Right lobe of liver (tissue), 4 donors: ENCODE data around the gene SSC4D.
"Not testable (repeated sequence)": the region's sequence is repeated elsewhere in the genome, so short reads cannot be mapped to it uniquely, and the experiment has no call there.

ENCODE experiments used
- CTCF ChIP-seq, 4 donors: fragments of 200-600 bp in 3 of 4; fragments of 450-650 bp in 1 of 4; IDR thresholded peaks; one replicate each; pipeline versions ENCODE4 v1.5.1 to v1.8.0; 2016 to 2022; ENCODE audit warnings: antibody characterized with exemption in 4 of 4, mild to moderate bottlenecking in 2 of 4
- POLR2A ChIP-seq: fragments of 450-650 bp; IDR thresholded peaks from one replicate; pipeline ENCODE4 v1.6.1; 2017; ENCODE audit warnings: antibody characterized with exemption, mild to moderate bottlenecking
- donor health status: DM: no; HTN: no; CAD: no.
- donor health status: DM: no; HTN: no; CAD: no.
- donor health status: DM: no; HTN: yes; CAD: no.

- not testable (repeated sequence) for TF ChIP-seq CTCF (IDR thresholded peaks at IDR 0.05); POLR2A
Measured at GRCh38 chr7:76442664-76443446, 33.4 kb upstream of the SSC4D start.
